Coronary artery (tissue), 2 donors: Measurements from ENCODE around the gene TMEM9B.
"Not testable (repeated sequence)": the region's sequence is repeated elsewhere in the genome, so short reads cannot be mapped to it uniquely, and the experiment has no call there.

Source experiments
- DNase-seq: peaks from one replicate; pipeline ENCODE4 v3.0.0-alpha.2; 2017; ENCODE audit warnings: low spot score
- H3K27ac ChIP-seq, 2 donors: fragments of 200-600 bp; sonication (generic); one replicate each; pipeline ENCODE4 v1.5.1; 2016 to 2019
- H3K4me3 ChIP-seq: fragments of 200-600 bp; sonication (generic); 2 replicates; pipeline ENCODE4 v1.5.1; 2016; ENCODE audit warnings: mild to moderate bottlenecking, moderate library complexity
- TF ChIP-seq, protein P1 (sequence below): fragments of 200-600 bp; sonication (generic); IDR thresholded peaks from one replicate; pipeline ENCODE4 v1.5.1; 2019; ENCODE audit warnings: antibody characterized with exemption

Gene TMEM9B

DNA sequence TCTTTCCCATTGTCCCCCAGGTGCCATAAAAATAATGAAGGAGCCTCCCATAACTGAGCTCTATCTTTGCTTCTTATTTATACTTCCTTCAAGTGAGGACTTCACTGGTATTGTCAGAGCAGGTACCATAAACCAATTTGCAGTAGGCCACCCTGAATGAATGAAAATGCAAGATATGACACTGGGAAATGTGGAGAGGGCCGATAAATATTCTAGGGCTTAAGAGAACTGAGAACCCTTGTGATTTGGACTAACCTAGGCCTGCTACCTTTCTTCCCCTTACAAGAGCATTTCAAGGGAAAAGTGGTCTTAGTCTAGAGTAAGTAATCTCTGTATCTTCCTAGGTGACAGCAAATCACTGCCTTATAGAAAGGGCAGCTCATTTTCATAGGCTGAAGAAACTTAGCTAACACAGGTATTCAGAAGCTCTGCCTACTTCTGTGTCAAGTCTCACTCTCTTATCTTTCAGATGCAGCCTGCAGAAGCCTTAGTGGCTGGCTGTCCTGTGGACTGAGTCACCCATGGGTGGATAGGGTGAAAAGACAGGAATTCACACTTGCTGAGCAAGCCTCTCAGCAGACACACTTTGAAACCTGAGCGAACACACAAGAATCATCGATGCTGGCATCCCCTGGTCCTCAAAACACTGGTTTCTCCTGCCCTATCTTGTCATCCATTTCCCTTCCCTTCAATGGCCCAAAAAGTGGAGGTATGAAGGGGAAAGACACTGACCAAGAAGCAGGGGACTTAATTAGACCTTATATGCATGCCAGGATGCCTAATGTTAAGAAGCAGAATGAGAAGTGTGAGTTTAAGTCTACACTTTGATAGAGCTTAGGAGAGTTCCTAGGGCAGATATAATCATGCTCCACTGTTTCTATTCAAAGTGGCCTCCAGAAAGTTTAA, 24.3 kb upstream of the TMEM9B start:
- DNase-seq, result no peak
- H3K27ac ChIP-seq, result no peak overlapping the region
- TF ChIP-seq, protein P1, sequence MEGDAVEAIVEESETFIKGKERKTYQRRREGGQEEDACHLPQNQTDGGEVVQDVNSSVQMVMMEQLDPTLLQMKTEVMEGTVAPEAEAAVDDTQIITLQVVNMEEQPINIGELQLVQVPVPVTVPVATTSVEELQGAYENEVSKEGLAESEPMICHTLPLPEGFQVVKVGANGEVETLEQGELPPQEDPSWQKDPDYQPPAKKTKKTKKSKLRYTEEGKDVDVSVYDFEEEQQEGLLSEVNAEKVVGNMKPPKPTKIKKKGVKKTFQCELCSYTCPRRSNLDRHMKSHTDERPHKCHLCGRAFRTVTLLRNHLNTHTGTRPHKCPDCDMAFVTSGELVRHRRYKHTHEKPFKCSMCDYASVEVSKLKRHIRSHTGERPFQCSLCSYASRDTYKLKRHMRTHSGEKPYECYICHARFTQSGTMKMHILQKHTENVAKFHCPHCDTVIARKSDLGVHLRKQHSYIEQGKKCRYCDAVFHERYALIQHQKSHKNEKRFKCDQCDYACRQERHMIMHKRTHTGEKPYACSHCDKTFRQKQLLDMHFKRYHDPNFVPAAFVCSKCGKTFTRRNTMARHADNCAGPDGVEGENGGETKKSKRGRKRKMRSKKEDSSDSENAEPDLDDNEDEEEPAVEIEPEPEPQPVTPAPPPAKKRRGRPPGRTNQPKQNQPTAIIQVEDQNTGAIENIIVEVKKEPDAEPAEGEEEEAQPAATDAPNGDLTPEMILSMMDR, result no peak
- H3K4me3 ChIP-seq, result no peak overlapping the region

DNA sequence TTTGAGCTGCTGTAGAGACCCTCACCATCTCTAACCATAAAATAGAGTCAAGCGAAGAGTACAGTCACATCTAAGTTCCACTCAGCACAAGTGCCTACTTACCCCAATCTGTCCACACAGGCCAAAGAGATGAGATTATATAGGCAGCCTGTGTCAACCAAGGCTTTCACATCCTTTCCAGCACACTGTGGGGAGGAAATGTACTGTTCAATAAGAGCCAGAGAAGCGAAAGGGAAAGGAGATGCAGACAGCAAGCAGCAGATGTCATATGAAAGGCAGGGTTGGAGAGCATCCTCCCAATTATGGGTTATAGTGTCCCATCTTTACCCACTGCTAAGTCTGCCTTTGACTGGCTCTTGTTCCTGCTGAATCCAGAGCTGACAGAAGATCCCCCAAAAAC, 23.2 kb upstream of the TMEM9B start:
- TF ChIP-seq, protein P1, result no peak
- H3K4me3 ChIP-seq, result no peak overlapping the region
- no peak for DNase-seq
- H3K27ac ChIP-seq, result no peak overlapping the region

DNA sequence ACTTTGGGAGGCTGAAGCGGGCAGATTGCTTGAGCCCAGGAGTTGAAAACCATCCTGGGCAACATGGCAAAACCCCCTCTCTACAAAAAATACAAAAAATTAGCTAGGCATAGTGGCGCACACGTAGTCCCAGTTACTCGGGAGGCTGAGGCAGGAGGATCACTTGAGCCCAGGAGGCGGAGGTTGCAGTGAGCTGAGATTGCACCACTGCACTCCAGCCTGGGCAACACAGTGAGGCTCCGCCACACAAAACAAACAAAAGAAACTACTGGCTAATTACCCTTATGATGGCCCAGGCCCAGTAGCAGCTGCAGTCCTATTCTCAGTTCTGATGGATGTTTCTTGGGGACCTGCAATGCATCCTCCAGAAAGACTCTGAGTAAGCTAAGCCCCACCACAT, 22.5 kb upstream of the TMEM9B start:
- not testable (repeated sequence) for DNase-seq, H3K4me3 ChIP-seq, H3K27ac ChIP-seq

DNA sequence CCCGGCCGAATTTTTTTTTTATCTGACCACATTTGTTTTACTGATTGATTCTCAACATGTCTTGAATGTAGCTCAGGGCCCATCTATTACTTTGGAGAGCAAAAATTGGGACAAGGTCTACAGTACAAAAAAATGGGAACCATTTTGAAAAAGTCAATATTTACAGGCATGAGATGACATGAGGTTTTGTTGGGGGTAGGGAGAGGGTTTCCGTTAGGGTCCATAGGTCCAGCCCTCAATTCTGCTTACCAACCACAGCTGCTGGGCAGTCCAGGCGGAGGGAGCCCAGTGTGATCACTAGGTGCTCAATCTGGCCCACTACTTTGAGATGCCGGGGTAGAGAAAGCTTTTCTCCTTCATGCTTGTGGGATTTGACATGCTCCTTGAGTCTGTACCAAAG, 21.2 kb upstream of the TMEM9B start:
- no peak for DNase-seq
- Histone ChIP-seq H3K4me3 (no peak overlapping the region), H3K27ac (no peak overlapping the region)
- TF ChIP-seq, protein P1, result no peak

DNA sequence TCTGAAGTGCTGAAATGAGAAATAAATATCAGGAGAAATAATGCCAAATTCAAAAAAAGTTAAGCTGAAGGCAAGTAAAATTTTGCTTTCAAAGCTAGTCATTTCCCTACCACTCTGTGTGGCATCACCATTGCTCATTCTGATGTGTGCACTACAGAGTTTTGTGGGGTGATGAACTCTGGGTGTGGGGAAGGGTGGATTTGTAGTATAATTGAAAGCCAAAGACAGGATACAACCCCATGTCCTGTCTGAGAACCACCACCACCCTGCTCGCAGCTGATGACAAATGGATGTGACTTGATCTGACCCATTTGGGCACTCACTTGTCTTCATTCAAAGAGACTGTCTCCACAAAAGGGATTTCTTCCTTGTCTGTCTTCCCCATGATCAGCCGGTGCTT, 19.3 kb upstream of the TMEM9B start:
- H3K27ac ChIP-seq, result no peak overlapping the region
- TF ChIP-seq, protein P1, result no peak
- H3K4me3 ChIP-seq, result no peak overlapping the region
- no peak for DNase-seq

DNA sequence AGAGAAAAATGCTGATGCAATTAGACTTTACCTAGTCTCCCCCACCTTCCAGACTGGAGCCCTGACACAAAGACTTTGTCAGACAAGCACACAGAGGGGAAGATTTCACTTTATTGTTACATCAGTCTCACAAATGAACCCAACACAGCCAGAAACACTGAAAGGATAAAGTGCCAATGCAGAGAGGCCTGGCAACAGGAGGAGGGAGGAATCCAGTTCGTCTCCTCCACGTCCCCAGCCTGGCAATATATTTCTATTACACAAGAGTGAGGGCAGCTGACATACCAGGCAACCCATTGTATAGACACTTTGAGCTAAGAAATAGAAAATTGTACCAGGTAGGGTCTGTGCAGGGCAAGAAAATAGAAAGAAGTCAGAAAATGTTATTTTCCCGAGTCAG, 16.2 kb upstream of the TMEM9B start:
- Histone ChIP-seq H3K4me3 (no peak overlapping the region), H3K27ac (no peak overlapping the region)
- TF ChIP-seq, protein P1, result no peak
- no peak for DNase-seq

DNA sequence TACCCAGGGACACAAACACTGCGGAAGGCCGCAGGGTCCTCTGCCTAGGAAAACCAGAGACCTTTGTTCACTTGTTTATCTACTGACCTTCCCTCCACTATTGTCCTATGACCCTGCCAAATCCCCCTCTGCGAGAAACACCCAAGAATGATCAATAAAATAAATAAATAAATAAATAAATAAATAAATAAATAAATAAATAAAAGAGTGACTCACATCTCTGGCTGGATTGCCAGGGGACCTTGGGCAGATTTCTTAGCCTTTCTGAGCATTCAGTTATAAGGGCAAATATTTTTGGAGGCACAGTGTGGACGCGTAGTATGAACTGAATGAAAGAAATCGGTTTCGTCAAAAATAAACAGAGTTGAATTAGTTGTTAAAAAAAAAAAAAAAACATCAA, 15.1 kb upstream of the TMEM9B start:
- H3K4me3 ChIP-seq, H3K27ac ChIP-seq, DNase-seq: not testable (repeated sequence)

DNA sequence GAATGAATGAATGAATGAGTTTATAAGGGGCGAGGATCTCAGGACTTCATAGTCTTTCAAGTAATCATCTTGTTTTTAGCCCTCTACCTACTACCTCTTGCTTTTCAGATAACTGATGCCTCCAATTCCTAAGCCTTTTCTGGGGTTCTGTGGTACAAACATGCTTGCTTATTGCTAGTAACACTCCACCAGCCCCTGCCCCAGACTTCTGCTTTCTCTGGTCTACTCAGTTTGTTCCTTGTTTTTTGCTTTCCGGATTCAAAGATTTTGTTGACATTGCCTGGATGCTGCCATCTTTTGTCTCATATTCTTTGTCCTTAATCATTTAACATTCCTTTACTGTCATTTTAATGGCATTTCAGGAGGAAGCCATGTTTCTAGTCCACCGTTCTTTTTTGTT, 8.9 kb upstream of the TMEM9B start:
- no peak overlapping the region for H3K27ac ChIP-seq
- TF ChIP-seq, protein P1, result no peak
- H3K4me3 ChIP-seq, result no peak overlapping the region
- no peak for DNase-seq
